ENCODE data around the gene SLC12A9.

GRCh38 chr7:100864263-100864845, 11.8 kb downstream of the SLC12A9 start:
- TF ChIP-seq POLR2A (IDR thresholded peaks at IDR 0.05), result no peak
- TF ChIP-seq CTCF (IDR thresholded peaks at IDR 0.05), result no peak
